OCI-LY3 (cell line): ENCODE data around the gene CLEC10A.

Experiments used
- H2AFZ ChIP-seq: fragments of 200-600, 300-600 bp; shearing (Covaris generic); 2 replicates; pipeline ENCODE4 v1.6.0; 2014; ENCODE audit warnings: antibody characterized with exemption, low read depth, low read length
- H3K27ac ChIP-seq: fragments of 200-600, 300-600 bp; sonication (generic); 2 replicates; pipeline ENCODE4 v1.5.1; 2014; ENCODE audit warnings: mild to moderate bottlenecking, low read length, moderate library complexity, mixed read lengths
- H3K27me3 ChIP-seq: fragments of 200-600, 300-600 bp; sonication (generic); 2 replicates; pipeline ENCODE4 v1.6.1; 2014; ENCODE audit warnings: low read depth, low read length, mixed read lengths
- H3K36me3 ChIP-seq: fragments of 200-600, 300-600 bp; sonication (generic); replicated peaks from 2 replicates; pipeline ENCODE3; 2014; ENCODE audit warnings: low read depth, low read length, mixed read lengths
- H3K4me1 ChIP-seq: fragments of 300-600, 200-600 bp; sonication (generic); 2 replicates; pipeline ENCODE4 v1.6.1; 2014; ENCODE audit warnings: low read length, mixed read lengths
- H3K4me2 ChIP-seq: fragments of 200-600, 300-600 bp; sonication (generic); 2 replicates; pipeline ENCODE4 v1.6.1; 2014; ENCODE audit warnings: low read length, mixed read lengths
- H3K4me3 ChIP-seq: fragments of 300-600, 200-600 bp; sonication (generic); 2 replicates; pipeline ENCODE4 v1.5.1; 2014; ENCODE audit warnings: antibody characterized with exemption, mild to moderate bottlenecking, low read length, moderate library complexity
- H3K79me2 ChIP-seq: fragments of 300-600, 200-600 bp; shearing (Covaris generic); 2 replicates; pipeline ENCODE4 v1.6.1; 2014; ENCODE audit warnings: mild to moderate bottlenecking, low read length, mixed read lengths
- H3K9ac ChIP-seq: fragments of 300-600, 200-600 bp; shearing (Covaris generic); 2 replicates; pipeline ENCODE4 v1.6.0; 2014; ENCODE audit warnings: mild to moderate bottlenecking, low read length, moderate library complexity
- H3K9me3 ChIP-seq: fragments of 200-600, 300-600 bp; shearing (Covaris generic); 2 replicates; pipeline ENCODE4 v1.6.1; 2014; ENCODE audit warnings: low read length, mixed read lengths; ENCODE audit not compliant: insufficient read depth
- H4K20me1 ChIP-seq: fragments of 200-600, 300-600 bp; sonication (generic); 2 replicates; pipeline ENCODE4 v1.6.1; 2016; ENCODE audit warnings: low read length, mixed read lengths; ENCODE audit not compliant: insufficient read depth
- EZH2phosphoT487 ChIP-seq: fragments of 200-600 bp; shearing (Covaris generic); IDR thresholded peaks from 2 replicates; pipeline ENCODE4 v1.6.1; 2018; ENCODE audit warnings: antibody characterized with exemption, mixed run types, low read depth
- TF ChIP-seq, protein P1 (sequence below): fragments of 200-600, 300-600 bp; sonication (generic); IDR thresholded peaks from 2 replicates; pipeline ENCODE4 v1.5.1; 2014; ENCODE audit warnings: antibody characterized with exemption, low read length, low read depth

The CLEC10A gene

DNA sequence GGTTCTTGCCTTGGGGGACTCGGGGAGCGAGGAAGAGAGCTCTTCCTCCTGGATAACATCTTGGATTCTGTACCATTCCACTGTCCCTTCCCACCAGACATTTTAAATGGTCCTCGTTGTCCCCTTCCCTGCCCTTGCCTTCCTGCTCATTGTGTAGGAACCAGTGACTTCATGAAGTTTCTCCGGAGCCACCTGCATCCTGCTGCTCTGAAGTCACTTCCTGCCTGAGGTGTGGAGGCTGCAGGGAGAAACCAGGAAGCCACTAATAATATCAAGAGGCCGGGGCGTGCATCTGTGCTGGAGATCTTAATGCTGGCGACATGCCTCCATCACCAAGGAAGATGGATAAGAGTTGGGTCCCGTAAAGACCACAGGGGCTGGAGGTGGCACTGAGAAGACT is 50.4 kb downstream of the CLEC10A start:
- H4K20me1 ChIP-seq: no peaks in the 10 kb centered on the region
- no peak overlapping the region for H3K4me3 ChIP-seq
- no peaks in the 10 kb centered on the region for H3K27me3 ChIP-seq
- H3K36me3 ChIP-seq: no peaks in the 10 kb centered on the region
- no peak overlapping the region for H3K4me2 ChIP-seq
- no peak overlapping the region for H2AFZ ChIP-seq
- H3K79me2 ChIP-seq: no peaks in the 10 kb centered on the region
- no peaks in the 10 kb centered on the region for H3K9me3 ChIP-seq
- H3K27ac ChIP-seq: no peak overlapping the region
- H3K4me1 ChIP-seq: no peaks in the 10 kb centered on the region
- no peak overlapping the region for H3K9ac ChIP-seq
- TF ChIP-seq EZH2phosphoT487: no peak
- TF ChIP-seq, protein P1, sequence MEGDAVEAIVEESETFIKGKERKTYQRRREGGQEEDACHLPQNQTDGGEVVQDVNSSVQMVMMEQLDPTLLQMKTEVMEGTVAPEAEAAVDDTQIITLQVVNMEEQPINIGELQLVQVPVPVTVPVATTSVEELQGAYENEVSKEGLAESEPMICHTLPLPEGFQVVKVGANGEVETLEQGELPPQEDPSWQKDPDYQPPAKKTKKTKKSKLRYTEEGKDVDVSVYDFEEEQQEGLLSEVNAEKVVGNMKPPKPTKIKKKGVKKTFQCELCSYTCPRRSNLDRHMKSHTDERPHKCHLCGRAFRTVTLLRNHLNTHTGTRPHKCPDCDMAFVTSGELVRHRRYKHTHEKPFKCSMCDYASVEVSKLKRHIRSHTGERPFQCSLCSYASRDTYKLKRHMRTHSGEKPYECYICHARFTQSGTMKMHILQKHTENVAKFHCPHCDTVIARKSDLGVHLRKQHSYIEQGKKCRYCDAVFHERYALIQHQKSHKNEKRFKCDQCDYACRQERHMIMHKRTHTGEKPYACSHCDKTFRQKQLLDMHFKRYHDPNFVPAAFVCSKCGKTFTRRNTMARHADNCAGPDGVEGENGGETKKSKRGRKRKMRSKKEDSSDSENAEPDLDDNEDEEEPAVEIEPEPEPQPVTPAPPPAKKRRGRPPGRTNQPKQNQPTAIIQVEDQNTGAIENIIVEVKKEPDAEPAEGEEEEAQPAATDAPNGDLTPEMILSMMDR: no peak

DNA sequence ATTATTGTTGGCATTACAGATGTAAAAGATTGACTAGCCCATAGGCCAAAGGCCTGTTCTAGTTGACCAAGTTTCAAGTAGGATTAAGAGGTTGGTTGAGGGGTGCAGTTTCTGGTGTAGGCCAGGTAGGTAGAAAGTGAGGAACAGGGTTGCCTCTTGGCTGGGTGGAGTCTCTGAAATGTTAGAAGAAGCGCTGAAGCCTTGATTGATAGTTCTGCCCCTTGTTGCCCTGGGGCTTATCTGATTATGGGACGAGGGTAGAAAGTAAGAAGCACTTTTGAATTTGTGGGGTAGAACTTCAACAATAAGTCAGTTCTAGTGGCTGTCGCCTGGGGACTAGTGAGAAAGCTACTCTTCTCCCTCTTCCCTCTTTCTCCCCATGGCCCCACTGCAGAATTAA is 51.0 kb downstream of the CLEC10A start:
- H3K4me2 ChIP-seq: no peak overlapping the region
- H3K36me3 ChIP-seq: no peaks in the 10 kb centered on the region
- no peak overlapping the region for H3K4me3 ChIP-seq
- H3K27ac ChIP-seq: no peak overlapping the region
- H3K4me1 ChIP-seq: no peaks in the 10 kb centered on the region
- no peak overlapping the region for H3K9ac ChIP-seq
- no peaks in the 10 kb centered on the region for H3K27me3 ChIP-seq
- H4K20me1 ChIP-seq: no peaks in the 10 kb centered on the region
- H3K9me3 ChIP-seq: no peaks in the 10 kb centered on the region
- TF ChIP-seq EZH2phosphoT487: no peak
- TF ChIP-seq, protein P1: no peak
- H2AFZ ChIP-seq: no peak overlapping the region
- H3K79me2 ChIP-seq: no peaks in the 10 kb centered on the region

DNA sequence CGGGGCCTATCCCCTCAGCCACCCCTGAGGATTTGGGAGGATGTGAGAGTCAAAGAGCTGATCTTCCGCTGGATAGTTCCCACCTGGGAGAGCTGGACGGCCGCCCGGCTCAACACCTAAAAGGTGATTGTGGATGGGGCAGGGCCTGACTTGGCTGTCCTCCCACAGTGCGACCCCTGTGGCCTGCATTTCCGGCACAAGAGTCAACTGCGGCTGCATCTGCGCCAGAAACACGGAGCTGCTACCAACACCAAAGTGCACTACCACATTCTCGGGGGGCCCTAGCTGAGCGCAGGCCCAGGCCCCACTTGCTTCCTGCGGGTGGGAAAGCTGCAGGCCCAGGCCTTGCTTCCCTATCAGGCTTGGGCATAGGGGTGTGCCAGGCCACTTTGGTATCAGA is 52.7 kb downstream of the CLEC10A start:
- Histone ChIP-seq H4K20me1 (no peaks in the 10 kb centered on the region), H3K27me3 (no peaks in the 10 kb centered on the region), H3K27ac (no peak overlapping the region), H3K9me3 (no peaks in the 10 kb centered on the region), H3K79me2 (no peaks in the 10 kb centered on the region), H3K36me3 (no peaks in the 10 kb centered on the region), H2AFZ (no peak overlapping the region), H3K9ac (no peak overlapping the region), H3K4me2 (no peak overlapping the region), H3K4me3 (no peak overlapping the region), H3K4me1 (peaks cover 3% of the 10 kb centered on the region; the same call in 1 of the 2 replicates)
- no peak for TF ChIP-seq EZH2phosphoT487
- TF ChIP-seq, protein P1: no peak

DNA sequence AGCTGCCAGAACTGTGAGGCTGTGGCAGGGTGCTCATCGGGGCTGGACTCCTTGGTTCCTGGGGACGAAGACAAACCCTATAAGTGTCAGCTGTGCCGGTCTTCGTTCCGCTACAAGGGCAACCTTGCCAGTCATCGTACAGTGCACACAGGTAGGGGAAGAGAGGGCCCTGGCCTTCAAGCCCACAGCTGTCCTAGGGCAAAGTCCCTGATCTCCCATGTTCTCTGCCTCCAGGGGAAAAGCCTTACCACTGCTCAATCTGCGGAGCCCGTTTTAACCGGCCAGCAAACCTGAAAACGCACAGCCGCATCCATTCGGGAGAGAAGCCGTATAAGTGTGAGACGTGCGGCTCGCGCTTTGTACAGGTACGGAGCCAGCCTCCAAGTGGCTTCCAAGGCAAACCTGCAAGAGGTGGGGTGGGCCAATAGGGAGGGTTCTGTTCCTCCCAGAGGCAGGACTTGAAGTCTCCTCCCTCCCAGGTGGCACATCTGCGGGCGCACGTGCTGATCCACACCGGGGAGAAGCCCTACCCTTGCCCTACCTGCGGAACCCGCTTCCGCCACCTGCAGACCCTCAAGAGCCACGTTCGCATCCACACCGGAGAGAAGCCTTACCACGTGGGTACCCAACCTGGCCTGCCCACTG is 53.5 kb downstream of the CLEC10A start:
- peaks cover 6% of the 10 kb centered on the region for H3K4me1 ChIP-seq
- H3K27ac ChIP-seq: no peak overlapping the region
- no peak overlapping the region for H2AFZ ChIP-seq
- TF ChIP-seq, protein P1: no peak
- no peak for TF ChIP-seq EZH2phosphoT487
- H3K9me3 ChIP-seq: no peaks in the 10 kb centered on the region
- H3K9ac ChIP-seq: no peak overlapping the region
- no peaks in the 10 kb centered on the region for H3K79me2 ChIP-seq
- H3K4me2 ChIP-seq: no peak overlapping the region
- H3K27me3 ChIP-seq: no peaks in the 10 kb centered on the region
- H4K20me1 ChIP-seq: no peaks in the 10 kb centered on the region
- H3K36me3 ChIP-seq: no peaks in the 10 kb centered on the region
- no peak overlapping the region for H3K4me3 ChIP-seq
